Cardiac fibroblast (primary cell): ENCODE measurements around the gene TPBG.

Experiments
- DNase-seq, 2 donors: peaks; one replicate each; pipeline versions ENCODE4 v3.0.0 to v3.0.0-alpha.2; 2010; ENCODE audit warnings: low read depth in 2 of 2
- H3K4me3 ChIP-seq, 2 donors: replicated peaks in 1 of 2; 1 replicate in 1 of 2; 2 replicates in 1 of 2; pipeline ENCODE4 v1.5.1; 2011; ENCODE audit warnings: low read depth in 2 of 2, low read length in 2 of 2, mild to moderate bottlenecking in 2 of 2, moderate library complexity in 1 of 2
- CTCF ChIP-seq: IDR thresholded peaks from one replicate; pipeline ENCODE4 v1.5.1; 2011; ENCODE audit warnings: low read depth, mild to moderate bottlenecking, low read length, inconsistent platforms

TPBG gene

GRCh38 chr6:82416346-82416745 lies 52.7 kb downstream of the TPBG start:
- no peak for DNase-seq
- TF ChIP-seq CTCF = no peak
- no peak overlapping the region for H3K4me3 ChIP-seq
